Choroid plexus epithelial cell (primary cell): ENCODE results near the gene PROCR.
"Not testable (repeated sequence)": the region's sequence is repeated elsewhere in the genome, so short reads cannot be mapped to it uniquely, and the experiment has no call there.

Experiments used
- DNase-seq: peaks from one replicate; pipeline ENCODE4 v3.0.0-alpha.2; 2010; ENCODE audit warnings: low read depth
- H3K4me3 ChIP-seq: 2 replicates; pipeline ENCODE4 v1.5.1; 2011; ENCODE audit warnings: low read depth, mild to moderate bottlenecking, control low read depth, low read length, moderate library complexity
- CTCF ChIP-seq: conservative IDR thresholded peaks from 2 replicates; pipeline ENCODE4 v1.5.1; 2011; ENCODE audit warnings: low read depth, mild to moderate bottlenecking, control low read depth, inconsistent platforms, low read length, moderate library complexity

The PROCR gene

DNA sequence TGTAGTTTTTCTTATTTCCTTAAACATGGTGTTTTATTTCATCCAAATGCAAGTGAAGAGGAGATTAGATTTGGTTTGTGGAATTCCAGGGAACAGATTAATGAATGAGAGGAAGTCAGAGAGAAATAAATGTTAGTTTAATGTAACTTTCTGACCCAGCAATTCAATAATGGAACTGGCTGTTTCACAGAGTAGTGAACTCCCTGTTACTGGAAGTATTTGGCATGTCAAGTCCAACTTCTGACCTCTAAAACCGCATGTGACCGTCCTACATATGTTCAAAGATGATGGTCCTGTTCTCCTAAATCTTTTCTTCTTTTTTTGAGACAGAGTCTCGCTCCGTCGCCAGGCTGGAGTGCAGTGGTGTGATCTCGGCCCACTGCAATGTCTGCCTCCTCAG, 18.7 kb downstream of the PROCR start:
- DNase-seq: peak; percentile 7
- TF ChIP-seq CTCF: no peak
- H3K4me3 ChIP-seq: no peak overlapping the region

DNA sequence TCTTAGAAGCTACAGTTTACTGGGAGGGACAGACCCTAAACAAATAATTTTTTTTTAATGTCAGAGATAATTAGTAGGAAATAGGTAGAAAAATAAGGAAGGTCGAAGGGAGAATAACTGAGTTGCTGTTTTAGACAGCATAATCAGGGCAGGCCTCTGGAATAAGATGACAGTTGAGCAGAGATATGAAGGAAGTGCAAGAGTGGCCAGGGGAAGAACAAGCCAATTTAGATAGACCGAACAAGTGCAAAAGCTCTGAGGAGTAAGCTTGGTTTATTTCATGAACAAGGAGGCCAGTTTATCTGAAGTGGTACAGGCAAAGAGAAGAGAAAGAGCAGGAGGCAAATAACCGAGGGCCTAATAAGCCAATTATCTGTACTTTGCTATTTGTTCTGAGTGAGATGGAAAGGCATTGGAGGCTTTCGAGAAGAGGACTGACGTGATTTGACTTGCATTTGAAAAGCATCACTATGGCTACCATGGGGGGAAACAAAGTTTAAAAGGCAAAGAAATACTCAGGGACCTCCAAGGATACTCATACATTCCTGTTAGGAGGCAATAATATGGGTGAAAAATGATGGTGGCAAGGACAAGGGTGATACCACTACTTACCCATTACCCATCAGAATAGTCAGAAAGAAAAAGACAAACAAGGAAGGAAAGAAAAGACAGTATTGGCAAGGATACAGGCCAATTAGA, 19.7 kb downstream of the PROCR start:
- no peak for TF ChIP-seq CTCF
- no peak for DNase-seq
- H3K4me3 ChIP-seq: no peak overlapping the region

DNA sequence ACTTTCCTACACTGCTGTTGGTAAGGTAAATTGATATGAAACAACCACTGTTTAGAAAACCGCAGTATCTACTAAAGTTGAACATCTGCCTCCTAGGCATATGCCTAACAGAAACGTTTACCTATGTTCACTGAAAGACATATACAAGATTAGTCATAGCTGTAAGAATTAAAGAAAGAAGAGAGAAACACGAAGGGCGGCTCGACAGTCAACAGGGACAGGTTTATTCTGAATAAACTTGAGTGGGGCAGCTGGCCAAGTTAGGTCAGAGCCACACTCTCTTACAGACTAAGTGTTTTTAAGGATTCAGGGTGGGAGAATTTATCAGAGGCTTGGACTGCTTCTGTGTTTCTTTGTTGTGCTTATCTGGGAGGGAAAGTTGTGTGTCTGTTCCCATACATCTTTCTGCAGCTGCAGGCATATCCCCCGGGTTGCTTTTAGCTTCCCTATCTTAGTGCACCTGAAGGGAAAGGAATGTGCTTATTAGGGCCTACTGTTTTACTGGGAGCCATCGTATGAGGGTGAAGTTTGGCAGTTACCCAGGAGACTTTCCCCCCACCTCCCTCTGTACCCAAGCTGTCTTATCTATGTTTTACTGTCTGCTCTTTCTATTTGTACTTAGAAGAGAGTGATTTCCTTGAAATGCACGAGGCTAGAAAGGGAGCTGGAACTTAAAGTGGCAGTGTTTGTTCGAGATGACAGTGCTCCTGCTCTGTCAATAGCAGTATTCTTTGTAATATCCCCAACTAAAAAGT, 20.4 kb downstream of the PROCR start:
- no peak for TF ChIP-seq CTCF
- DNase-seq: peak; percentile 16
- H3K4me3 ChIP-seq: no peak overlapping the region

- DNase-seq, H3K4me3 ChIP-seq: not testable (repeated sequence)
Observed at GRCh38 chr20:35193031-35193791, 21.3 kb downstream of the PROCR start.

DNA sequence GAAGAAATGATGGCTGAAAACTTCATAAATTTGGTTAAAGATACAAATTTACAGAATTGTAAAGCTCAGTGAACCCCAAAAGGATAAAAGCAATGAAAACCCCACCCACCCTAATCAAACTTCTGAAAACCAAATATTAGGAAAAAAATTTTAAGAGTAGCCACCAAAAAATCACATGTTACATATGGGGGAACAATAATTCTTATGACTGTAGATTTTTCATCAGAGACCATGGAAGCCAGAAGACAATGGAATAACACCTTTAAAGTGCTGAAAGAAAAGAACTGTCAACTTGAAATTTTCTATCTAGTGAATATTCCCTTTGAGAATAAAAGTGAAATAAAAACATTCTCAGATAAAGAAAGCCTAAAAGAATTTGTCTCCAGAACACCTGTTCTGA, 24.4 kb downstream of the PROCR start:
- no peak for DNase-seq
- no peak for TF ChIP-seq CTCF
- H3K4me3 ChIP-seq: no peak overlapping the region

DNA sequence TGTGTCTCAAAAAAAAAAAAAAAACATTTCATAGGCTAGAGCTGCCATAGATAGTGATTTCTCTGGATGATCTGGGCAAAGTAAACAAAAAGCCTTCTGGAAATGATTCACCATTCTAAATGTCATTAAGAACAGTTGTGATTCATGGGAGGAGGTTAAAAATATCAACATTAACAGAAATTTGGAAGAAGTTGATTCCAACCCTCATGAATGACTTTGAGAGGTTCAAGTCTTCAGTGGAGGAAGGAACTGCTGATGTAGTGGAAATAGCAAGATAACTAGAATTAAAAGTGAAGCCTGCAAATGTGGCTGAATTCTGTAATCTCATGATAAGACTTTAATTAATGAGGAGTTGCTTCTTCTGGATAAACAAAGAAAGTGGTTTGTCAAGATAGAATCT, 27.9 kb downstream of the PROCR start:
- no peak for DNase-seq
- no peak overlapping the region for H3K4me3 ChIP-seq
- no peak for TF ChIP-seq CTCF

- no peak for TF ChIP-seq CTCF
- H3K4me3 ChIP-seq: no peak overlapping the region
- peak; percentile 68 for DNase-seq
Observed at GRCh38 chr20:35200267-35200666, 28.4 kb downstream of the PROCR start.

GRCh38 chr20:35201467-35201866, 29.6 kb downstream of the PROCR start:
- DNase-seq, H3K4me3 ChIP-seq: not testable (repeated sequence)
